Astrocyte (in vitro differentiated cells and primary cell): ENCODE data around the gene VEZT.

Experiments
- EZH2 ChIP-seq: IDR thresholded peaks from 2 replicates; pipeline ENCODE4 v1.6.1; 2012; ENCODE audit warnings: mild to moderate bottlenecking, low read length, inconsistent platforms; ENCODE audit not compliant: insufficient read depth
- TF ChIP-seq, protein P1 (sequence below): IDR thresholded peaks from 2 replicates; pipeline ENCODE4 v1.5.1; 2011; ENCODE audit warnings: low read depth, mild to moderate bottlenecking, inconsistent platforms, low read length, moderate library complexity; ENCODE audit not compliant: insufficient read depth

DNA sequence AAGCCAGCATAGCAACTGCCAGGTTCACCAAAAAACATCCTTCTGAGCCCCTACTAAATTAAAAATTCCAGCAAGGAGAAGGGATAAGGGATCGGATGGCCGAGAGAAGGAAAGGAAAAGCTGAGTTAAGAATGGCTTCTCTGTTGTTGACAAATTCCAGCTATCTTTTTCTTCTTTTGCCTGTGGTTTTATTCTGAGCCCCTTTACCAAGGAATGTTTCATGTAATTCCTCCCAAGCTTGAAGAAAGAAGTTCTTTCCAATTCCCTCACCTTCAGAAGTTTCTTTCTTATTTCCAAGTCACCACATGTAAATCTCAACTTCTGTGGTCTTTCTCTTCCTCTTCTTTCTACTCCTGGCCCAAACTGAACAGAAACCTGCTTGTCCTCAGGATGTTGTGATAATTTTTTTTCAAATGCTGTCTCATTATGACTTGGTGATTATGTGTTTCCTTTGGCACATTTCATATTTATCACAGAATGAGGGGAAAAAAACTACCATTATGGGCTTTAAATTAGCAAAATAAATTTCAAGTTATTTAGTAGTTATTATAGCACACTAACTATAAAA is 40.3 kb upstream of the VEZT start:
- TF ChIP-seq, protein P1, sequence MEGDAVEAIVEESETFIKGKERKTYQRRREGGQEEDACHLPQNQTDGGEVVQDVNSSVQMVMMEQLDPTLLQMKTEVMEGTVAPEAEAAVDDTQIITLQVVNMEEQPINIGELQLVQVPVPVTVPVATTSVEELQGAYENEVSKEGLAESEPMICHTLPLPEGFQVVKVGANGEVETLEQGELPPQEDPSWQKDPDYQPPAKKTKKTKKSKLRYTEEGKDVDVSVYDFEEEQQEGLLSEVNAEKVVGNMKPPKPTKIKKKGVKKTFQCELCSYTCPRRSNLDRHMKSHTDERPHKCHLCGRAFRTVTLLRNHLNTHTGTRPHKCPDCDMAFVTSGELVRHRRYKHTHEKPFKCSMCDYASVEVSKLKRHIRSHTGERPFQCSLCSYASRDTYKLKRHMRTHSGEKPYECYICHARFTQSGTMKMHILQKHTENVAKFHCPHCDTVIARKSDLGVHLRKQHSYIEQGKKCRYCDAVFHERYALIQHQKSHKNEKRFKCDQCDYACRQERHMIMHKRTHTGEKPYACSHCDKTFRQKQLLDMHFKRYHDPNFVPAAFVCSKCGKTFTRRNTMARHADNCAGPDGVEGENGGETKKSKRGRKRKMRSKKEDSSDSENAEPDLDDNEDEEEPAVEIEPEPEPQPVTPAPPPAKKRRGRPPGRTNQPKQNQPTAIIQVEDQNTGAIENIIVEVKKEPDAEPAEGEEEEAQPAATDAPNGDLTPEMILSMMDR = no peak
- no peak for TF ChIP-seq EZH2
